ENCODE results near the gene UBL5.

Gene UBL5

DNA sequence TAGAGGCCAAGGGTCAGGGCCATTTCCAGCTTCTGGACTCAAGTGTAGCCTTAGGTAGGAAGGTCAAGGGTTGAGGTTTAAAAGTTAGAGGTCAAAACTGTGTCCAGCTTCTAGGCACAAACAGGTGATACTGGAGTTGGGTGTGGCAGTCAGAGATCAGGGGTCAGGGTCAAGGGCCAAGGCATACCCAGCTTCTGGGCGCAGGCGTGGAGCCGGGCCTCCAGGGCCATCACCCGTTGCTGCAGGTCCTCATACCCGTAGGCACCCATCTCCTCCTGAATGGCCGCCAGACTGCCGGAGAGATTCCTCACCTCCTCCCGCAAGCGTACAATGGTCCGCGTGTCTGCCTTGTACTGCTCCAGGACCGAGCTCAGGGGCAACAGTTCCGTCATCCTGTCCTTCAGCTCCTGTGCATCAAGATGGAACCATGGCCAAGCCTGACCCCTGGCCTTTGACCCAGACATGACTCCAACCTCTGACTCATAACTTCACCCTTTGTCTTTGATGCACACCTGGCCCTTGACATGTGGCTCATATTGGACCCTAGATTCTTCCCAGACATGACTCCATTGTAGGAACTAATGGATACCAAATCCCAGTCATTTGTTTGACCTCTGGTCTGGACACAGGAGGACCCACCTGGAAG, 29.5 kb downstream of the UBL5 start:
- no peak for DNase-seq (ENCODE audit: low read depth)
- no peak overlapping the region for H3K4me3 ChIP-seq (ENCODE audit: low read length)
- TF ChIP-seq, protein P1, sequence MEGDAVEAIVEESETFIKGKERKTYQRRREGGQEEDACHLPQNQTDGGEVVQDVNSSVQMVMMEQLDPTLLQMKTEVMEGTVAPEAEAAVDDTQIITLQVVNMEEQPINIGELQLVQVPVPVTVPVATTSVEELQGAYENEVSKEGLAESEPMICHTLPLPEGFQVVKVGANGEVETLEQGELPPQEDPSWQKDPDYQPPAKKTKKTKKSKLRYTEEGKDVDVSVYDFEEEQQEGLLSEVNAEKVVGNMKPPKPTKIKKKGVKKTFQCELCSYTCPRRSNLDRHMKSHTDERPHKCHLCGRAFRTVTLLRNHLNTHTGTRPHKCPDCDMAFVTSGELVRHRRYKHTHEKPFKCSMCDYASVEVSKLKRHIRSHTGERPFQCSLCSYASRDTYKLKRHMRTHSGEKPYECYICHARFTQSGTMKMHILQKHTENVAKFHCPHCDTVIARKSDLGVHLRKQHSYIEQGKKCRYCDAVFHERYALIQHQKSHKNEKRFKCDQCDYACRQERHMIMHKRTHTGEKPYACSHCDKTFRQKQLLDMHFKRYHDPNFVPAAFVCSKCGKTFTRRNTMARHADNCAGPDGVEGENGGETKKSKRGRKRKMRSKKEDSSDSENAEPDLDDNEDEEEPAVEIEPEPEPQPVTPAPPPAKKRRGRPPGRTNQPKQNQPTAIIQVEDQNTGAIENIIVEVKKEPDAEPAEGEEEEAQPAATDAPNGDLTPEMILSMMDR (conservative IDR thresholded peaks at IDR 0.05; ENCODE audit: low read length): no peak

DNA sequence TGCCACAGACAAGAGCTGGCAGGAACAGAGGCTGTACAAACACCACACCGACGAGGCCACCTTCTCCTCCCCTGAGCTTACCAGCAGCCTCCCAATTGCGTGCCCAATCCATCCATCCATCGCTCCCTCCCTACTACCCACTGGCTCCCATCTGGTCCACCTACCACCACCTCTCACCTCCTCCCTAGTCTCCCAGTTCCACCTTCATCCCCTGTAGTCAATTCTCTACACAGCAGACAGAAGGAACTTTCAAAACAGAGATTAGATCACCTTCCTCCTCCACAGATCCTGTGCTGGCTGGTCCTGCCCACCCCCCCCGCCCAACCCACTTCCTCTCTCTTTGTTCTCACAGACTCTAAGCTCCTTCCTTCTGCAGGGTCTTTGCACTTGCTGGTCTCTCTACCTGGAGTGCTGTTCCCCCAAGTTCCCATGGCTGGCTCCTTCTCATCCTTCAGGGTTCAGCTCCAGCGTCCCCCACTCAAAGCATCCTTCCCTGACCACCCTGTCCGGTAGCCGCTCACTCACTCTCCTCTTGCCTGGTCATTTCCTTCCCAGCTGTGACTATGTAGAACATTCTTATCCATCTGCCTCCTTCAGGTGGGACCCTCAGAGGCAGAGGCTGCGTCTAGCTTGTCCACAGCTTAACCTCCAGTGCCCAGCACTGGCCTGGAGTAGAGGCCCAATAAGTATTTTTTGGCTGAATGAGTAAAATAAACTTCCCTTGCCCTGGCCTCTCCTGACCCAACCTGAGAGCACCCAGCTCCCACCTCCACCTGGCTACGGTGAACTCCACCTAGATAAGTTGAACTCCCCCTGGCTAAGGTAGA, 30.4 kb downstream of the UBL5 start:
- DNase-seq (ENCODE audit: low read depth): no peak
- H3K4me3 ChIP-seq (ENCODE audit: low read length): no peak overlapping the region
- TF ChIP-seq, protein P1 (conservative IDR thresholded peaks at IDR 0.05; ENCODE audit: low read length): no peak

DNA sequence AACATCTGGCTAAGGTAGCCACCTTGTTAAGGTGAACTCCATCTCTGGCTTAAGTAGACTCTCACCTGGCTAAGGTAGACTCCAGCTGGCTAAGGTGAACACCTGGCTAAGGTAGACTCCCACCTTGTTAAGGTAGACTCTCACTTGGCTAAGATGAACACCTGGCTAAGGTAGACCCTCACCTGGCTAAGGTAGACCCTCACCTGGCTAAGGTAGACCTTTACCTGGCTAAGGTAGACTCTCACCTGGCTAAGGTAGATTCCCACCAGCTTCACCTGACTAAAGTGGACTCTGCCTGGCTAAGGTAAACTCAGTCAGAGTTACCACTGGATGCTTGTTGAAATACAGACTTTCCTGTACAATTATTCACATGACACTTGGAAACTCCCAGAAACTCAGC, 31.0 kb downstream of the UBL5 start:
- TF ChIP-seq, protein P1 (conservative IDR thresholded peaks at IDR 0.05; ENCODE audit: low read length): no peak
- no peak for DNase-seq (ENCODE audit: low read depth)
- H3K4me3 ChIP-seq (ENCODE audit: low read length): no peak overlapping the region

DNA sequence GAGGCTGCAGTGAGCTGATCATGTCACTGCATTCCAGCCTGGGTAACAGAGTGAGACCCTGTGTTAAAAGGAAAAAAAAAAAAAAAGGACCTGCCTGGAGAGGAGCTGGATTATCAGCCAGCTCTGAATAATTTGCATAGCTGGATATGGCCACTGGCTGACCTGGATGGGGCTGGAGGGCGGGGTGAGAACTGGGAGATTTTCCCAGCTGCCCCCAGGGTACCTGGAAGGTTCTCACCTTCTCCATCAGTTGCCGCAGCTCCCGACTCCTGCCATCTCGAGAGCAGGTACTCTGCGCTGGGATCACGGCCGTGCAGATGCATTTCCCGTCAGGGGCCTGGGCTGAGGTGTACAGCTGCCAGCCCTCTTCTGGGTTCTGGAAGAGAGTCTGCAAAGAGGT, 32.7 kb downstream of the UBL5 start:
- H3K4me3 ChIP-seq (ENCODE audit: low read length): no peak overlapping the region
- DNase-seq (ENCODE audit: low read depth): no peak
- TF ChIP-seq, protein P1 (conservative IDR thresholded peaks at IDR 0.05; ENCODE audit: low read length): no peak

DNA sequence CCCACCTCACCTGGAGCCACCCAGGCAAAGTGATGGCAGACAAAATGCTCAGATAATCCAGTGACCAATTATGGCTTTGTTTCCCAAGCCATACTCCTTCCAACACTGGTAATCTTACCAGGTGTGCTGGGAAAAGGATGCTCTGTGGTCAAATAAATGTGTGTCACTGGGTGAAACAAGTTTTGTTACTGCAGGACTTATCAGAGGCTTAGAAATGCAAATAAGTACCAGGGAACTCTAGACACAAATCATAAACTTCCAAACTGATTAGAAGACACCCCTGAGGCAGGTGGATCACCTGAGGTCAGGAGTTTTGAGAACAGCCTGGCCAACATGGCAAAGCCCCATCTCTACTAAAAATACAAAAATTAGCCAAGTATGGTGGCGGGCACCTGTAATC, 33.8 kb downstream of the UBL5 start:
- H3K4me3 ChIP-seq (ENCODE audit: low read length): no peak overlapping the region
- DNase-seq (ENCODE audit: low read depth): no peak
- TF ChIP-seq, protein P1 (conservative IDR thresholded peaks at IDR 0.05; ENCODE audit: low read length): no peak

DNA sequence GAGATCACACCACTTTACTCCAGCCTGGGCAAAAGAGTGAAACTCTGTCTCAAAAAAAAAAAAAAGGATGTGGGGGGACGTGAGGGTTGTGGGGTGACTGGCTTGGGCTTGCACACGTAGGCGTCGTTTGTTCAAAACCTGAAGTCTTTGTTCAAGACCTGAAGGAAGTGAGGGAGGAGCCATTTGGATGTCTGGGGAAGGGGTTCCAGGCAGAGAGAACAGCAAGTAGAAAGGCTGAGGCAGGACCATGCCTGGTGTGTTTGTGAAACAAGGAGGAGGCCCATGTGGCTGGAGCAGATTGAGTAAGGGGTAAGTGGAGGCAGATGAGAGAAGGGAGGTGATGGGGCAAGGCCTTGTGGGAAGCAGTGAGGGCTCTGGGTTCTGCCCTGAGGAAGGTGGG, 35.2 kb downstream of the UBL5 start:
- TF ChIP-seq, protein P1 (conservative IDR thresholded peaks at IDR 0.05; ENCODE audit: low read length): no peak
- no peak overlapping the region for H3K4me3 ChIP-seq (ENCODE audit: low read length)
- DNase-seq (ENCODE audit: low read depth): no peak

DNA sequence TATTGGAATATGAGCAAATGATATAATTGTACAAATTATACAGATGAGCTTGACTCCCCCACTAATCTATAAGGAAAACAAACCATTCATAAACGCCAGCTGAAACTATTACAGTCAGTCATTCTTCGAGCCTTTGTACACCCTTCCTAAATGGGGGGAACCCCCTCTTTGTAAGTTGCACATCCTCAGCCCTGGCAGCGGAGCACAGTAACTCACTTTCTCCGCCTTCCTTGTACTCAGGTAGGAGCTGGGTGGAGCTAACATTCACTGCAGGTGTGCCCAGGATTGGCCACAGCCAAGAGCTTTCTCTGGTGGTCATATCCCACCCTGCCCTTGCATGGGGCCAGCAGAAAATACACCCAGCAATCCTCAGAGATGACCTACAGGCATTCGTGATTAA, 36.0 kb downstream of the UBL5 start:
- no peak for DNase-seq (ENCODE audit: low read depth)
- TF ChIP-seq, protein P1 (conservative IDR thresholded peaks at IDR 0.05; ENCODE audit: low read length): no peak
- no peak overlapping the region for H3K4me3 ChIP-seq (ENCODE audit: low read length)

Measured in AG10803 (cell line).